Stimulated activated CD4-positive, alpha-beta T cell treated with anti-CD3 and anti-CD28 coated beads, Interleukin-2, amount 100 ng/mL, for 4 hours (primary cell): ENCODE data around the gene NME4.

Experiments
- DNase-seq: peaks from one replicate; pipeline ENCODE4 v3.0.0-alpha.2; 2020; ENCODE audit warnings: low read depth

Gene NME4

DNA sequence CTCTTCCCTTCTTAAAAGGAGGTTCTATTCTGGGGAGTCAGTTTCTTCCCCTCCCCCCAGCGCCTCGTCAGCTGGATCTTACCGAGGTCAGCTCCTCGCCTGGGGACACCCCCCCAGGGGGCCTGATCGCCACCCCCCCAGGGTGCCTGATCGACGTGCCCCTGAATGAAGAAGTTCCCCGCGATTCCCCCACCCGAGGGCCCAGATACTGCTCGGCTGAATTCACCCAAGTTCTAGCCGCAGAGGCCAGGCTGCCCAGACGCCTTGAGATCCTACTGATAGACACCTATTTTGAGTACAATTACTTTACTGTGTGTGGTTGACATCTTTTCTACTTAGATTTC lies 29.9 kb downstream of the NME4 start:
- no peak for DNase-seq

DNA sequence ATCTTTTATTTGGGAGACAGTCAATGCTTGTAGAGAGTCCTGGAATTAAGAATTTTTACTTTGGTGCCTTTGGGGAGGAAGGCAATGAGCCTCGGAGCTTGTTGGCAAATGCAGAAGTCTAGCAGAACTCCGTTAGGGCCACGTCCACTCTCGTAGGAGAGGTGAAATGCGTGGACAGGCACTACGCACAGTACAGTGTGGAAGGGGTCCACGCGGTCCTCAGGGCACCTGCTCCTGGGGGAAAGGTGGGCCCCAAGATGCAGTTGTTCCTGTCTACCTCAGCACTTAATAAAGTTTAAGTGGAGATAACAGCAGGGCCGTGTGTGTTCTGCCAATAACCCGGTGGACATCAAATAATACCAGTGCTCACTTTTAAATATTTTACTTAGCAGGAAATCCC lies 30.3 kb downstream of the NME4 start:
- no peak for DNase-seq

DNA sequence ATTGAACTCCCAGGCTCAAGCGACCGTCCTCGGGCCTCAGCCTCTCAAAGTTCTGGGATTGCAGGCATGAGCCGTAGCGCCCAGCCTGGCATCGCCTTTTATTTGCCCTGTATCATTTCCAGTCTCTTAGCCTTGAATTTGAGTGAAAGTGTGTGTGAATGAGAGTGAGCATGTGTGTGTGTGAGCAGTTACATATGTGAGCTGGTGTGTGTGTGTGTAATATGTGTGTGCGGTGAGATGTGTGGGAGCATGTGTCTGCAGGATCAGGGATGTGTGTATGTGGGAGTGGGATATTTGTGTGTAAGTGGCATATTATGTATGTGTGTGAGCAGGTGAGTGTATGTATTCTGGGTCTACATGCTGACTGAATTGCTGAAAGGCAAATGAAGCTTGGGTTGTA lies 33.9 kb downstream of the NME4 start:
- no peak for DNase-seq

DNA sequence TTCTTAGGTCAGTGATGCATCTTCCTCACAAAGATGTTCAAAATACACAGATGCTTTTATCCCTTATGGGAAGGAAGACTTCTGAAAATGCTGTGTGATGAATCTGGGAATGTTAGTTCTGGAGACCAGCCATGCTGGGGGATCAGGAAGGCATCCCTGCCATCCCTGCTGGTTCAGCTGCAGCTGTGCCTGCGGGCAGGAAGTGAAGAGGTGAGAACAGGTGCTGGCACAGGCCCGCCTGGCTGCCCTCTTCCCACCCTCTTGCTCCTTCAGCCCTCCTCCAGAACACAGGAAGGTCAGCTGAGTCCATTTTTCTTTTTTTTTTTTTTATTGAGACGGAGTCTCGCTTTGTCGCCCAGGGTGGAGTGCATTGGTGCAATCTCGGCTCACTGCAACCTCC lies 43.6 kb downstream of the NME4 start:
- DNase-seq: no peak

DNA sequence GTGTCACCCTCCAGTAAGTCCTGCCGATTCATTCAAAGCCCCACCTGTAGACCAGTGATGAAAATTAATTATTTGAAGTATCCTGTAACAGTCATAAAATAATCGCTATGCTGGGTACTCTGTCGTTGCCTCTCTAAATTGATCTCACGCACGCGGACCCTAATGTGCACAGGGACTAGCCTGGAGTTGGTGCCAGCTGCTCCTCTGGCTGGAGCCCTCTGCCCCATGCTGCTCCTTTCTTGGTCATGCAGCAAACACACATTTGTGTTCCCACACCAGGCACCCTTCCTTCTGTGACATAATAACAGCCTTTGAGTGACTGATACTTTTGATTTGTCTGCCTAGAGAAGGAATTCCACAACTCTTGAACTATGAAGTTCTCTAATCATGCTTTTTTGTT lies 44.4 kb downstream of the NME4 start:
- DNase-seq: no peak

DNA sequence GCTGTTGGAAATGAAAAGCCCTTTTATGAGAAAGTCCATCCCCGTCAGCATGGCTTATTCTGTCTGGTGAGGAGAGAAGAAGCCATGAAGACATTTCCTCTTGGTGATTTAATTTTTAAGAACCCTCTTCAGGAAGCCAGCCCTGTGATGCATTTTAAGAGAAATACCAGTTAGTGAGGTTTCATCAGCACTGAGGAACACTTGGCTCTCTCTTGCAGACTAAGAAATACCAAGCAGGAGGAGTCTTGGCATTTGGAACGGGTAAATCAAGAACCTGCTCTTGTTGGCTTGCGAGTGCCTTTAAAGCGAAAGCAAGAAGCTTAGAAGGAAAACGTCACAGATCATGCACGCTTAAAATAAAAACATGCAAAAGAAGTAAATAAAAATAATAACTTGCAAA lies 46.0 kb downstream of the NME4 start:
- DNase-seq: no peak

DNA sequence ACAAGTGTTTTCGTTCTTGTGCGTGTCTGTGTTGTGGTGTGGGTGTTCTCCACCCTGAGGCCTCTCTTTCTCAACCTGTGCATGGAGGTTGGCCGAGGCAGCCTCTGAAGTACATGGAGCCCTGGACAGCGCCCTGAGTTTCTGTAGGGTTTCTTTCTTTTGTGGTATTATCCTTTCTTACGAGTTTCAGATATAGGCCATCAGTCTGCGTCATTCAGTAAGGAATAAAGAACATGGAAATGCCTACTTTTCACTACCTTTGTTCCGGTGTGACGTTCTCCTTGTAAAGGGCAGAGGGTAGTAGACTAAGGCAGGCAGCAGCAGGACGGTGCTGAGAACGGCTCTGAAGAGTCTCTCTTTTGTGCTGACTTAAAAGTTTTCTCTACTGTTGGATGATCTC lies 47.0 kb downstream of the NME4 start:
- no peak for DNase-seq

DNA sequence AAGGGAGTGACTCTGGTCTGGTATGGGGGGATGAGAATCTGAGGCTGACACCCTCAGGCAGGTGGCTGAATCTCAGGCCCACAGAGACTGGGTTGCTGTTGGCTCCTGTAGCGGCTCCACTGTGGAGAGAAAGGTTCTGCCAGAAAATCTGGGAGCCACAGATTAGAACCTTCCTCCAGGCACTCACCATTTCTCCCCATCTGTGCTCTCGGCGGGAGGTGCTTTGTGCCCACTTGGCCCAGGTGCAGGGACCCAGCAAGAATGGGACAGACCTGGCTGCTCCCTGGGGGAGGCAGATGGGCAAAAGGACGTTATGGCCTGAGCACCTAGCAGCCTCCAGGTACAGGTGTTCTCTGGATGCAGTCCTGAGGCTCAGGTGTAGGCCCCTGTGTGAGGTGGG lies 48.6 kb downstream of the NME4 start:
- DNase-seq: no peak
